Measurements from ENCODE around the gene AWAT1.
"Not testable (repeated sequence)": the region's sequence is repeated elsewhere in the genome, so short reads cannot be mapped to it uniquely, and the experiment has no call there.

Gene AWAT1

GRCh38 chrX:70234355-70234754 is at the start of gene AWAT1:
Gene AWAT1 (plus strand): TSS chrX:70234655. CDS start chrX:70234696, 41 bp downstream.
- DNase-seq = no peak

GRCh38 chrX:70190225-70190624 is 44.2 kb upstream of the AWAT1 start:
- no peak for DNase-seq

- DNase-seq = peak; percentile 5
Observed at GRCh38 chrX:70196961-70197720, 37.3 kb upstream of the AWAT1 start.

GRCh38 chrX:70201732-70202131 is 32.7 kb upstream of the AWAT1 start:
- DNase-seq = no peak

GRCh38 chrX:70208479-70208878 is 26.0 kb upstream of the AWAT1 start:
- no peak for DNase-seq

GRCh38 chrX:70209570-70209969 is 24.9 kb upstream of the AWAT1 start:
- not testable (repeated sequence) for DNase-seq

- DNase-seq = no peak
Observed at GRCh38 chrX:70219938-70220764, 14.3 kb upstream of the AWAT1 start.

GRCh38 chrX:70226048-70226447 is 8.4 kb upstream of the AWAT1 start:
- DNase-seq = no peak

- DNase-seq = no peak
Observed at GRCh38 chrX:70226687-70227086, 7.8 kb upstream of the AWAT1 start.

- no peak for DNase-seq
Observed at GRCh38 chrX:70231666-70232065, 2.8 kb upstream of the AWAT1 start.

GRCh38 chrX:70240751-70241150 is 6.3 kb downstream of the AWAT1 start:
- DNase-seq = no peak

- DNase-seq = no peak
Observed at GRCh38 chrX:70241501-70241900, 7.0 kb downstream of the AWAT1 start.

- DNase-seq = not testable (repeated sequence)
Observed at GRCh38 chrX:70243601-70244000, 9.1 kb downstream of the AWAT1 start.

GRCh38 chrX:70244881-70245280 is 10.4 kb downstream of the AWAT1 start:
- DNase-seq = no peak

GRCh38 chrX:70247252-70247651 is 12.8 kb downstream of the AWAT1 start:
- DNase-seq = no peak

GRCh38 chrX:70252491-70252890 is 18.0 kb downstream of the AWAT1 start:
- no peak for DNase-seq

- DNase-seq = no peak
Observed at GRCh38 chrX:70253377-70254062, 19.1 kb downstream of the AWAT1 start.

- no peak for DNase-seq
Observed at GRCh38 chrX:70254063-70254400, 19.6 kb downstream of the AWAT1 start.

GRCh38 chrX:70254909-70255308 is 20.5 kb downstream of the AWAT1 start:
- DNase-seq = no peak

GRCh38 chrX:70255452-70255851 is 21.0 kb downstream of the AWAT1 start:
- no peak for DNase-seq

GRCh38 chrX:70257423-70258288 is 23.2 kb downstream of the AWAT1 start:
- no peak for DNase-seq

GRCh38 chrX:70260104-70260503 is 25.6 kb downstream of the AWAT1 start, which contains the start of gene P2RY4:
Gene P2RY4 (minus strand): TSS chrX:70260204. CDS start chrX:70259624, 580 bp downstream.
- DNase-seq = no peak

Data from NCI-H774 (cell line).